GM12872 (cell line): ENCODE measurements around the gene DHX15.

ENCODE experiments used
- TF ChIP-seq, protein P1 (sequence below): IDR thresholded peaks from 3 replicates; pipeline ENCODE4 v1.5.1; 2011; ENCODE audit warnings: low read depth, mild to moderate bottlenecking, low read length, moderate library complexity; ENCODE audit not compliant: insufficient read depth

Gene DHX15

DNA sequence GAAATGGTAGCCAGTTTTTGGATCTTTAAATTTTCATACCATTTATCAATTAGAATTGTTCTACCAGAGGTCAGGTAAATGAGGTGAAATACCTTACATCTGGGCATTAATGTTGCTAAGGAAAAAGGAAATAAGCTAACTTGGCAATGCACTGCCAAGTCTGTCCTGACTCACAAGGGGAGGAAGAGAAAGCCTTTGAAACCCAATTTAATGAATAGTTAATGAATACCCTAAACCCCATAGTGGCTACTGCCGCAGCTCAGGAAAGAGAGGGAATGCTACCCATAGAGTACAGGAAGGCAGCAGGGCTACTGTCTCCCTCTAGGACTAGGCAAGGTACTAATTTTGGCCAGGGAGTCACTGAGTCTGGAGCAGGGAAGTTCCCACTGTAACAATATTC lies 16.8 kb upstream of the DHX15 start:
- TF ChIP-seq, protein P1, sequence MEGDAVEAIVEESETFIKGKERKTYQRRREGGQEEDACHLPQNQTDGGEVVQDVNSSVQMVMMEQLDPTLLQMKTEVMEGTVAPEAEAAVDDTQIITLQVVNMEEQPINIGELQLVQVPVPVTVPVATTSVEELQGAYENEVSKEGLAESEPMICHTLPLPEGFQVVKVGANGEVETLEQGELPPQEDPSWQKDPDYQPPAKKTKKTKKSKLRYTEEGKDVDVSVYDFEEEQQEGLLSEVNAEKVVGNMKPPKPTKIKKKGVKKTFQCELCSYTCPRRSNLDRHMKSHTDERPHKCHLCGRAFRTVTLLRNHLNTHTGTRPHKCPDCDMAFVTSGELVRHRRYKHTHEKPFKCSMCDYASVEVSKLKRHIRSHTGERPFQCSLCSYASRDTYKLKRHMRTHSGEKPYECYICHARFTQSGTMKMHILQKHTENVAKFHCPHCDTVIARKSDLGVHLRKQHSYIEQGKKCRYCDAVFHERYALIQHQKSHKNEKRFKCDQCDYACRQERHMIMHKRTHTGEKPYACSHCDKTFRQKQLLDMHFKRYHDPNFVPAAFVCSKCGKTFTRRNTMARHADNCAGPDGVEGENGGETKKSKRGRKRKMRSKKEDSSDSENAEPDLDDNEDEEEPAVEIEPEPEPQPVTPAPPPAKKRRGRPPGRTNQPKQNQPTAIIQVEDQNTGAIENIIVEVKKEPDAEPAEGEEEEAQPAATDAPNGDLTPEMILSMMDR, result no peak

DNA sequence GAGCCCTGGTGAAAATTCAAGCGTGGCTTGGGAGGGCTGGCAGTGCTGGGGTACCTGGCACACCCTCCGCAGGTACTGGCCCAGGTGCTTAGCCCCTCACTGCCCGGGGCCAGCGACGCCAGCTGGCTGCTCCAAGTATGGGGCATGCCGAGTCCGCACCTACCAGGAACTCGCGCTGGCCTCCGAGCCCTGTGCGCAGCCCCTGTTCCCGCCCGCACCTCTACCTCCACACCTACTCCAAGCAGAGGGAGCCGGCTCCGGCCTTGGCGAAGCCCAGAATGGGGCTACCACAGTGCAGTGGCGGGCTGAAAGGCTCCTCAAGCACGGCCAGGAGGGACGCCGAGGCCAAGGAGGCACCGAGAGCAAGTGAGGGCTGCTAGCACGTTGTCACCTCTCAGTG lies 14.9 kb upstream of the DHX15 start:
- TF ChIP-seq, protein P1, result no peak

DNA sequence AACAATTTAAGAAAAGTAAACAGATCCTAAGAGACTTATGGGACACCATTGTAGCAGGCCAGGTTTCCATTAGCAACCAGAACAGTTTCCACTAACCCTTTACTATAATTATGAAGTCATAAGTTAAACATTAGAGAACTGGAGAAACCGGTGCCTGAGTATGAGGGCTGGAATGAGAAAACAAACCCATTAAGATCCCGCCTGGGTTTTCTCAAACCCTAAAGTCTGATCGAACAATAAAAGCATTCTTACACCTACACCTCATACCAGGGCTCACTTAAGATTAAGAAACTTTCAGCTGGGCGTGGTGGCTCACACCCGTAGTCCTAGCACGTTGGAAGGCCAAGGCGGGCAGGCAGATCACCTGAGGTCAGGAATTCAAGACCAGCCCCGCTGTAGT lies 13.7 kb upstream of the DHX15 start:
- TF ChIP-seq, protein P1, result no peak

DNA sequence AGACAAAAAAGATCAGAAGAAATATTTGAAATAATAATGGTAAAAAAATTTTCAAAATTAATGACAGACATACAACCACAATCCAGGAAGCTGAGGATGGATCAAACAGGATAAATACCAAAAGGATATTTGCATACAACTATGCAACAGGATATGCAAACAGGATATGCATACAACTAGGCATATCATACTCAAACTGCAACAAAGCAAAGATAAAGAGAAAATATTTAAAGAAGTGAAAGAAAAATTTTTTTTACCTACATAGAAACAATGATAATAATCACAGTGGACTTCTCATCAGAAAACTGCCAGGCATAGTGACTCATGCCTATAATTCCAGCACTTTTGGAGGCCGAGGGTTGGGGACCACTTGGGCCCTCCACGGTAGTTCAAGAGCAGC lies 11.3 kb upstream of the DHX15 start:
- TF ChIP-seq, protein P1, result no peak

DNA sequence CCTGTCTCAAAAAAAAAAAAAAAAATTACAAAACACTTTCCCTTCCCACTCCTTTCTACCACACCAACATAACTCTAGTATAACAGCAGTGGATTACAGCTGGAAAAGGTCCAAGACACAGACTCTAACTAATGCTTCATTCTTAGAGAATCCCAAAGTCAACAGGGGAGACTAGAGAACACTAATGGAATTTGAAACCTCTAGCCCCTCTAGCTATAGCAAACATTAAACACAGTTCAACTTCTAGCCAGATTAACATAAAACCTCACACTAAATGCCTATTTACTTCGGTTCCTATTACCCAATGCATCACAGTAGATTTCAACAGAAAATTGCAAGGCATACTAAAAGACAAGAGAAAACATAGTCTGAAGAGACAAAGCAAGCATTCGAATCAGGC lies 10.5 kb upstream of the DHX15 start:
- TF ChIP-seq, protein P1, result no peak

DNA sequence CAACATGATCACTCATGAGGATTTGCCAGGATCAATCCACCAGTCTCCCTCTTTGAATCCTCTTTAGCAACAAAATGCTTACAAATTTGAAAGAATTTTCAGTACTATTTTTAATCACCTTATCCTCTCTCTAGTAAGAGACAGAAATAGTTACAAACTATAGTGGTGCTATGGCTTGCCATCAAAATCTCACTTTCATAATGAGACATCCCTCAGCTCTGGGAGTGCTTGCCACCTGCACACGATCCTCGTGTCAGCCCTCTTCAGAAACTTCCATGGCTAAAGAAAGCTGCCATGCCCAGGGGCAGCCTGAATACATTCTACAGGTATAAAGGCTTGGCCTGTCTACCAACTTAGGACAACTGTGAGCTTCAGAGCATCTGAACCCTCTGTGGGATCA lies 5.1 kb upstream of the DHX15 start:
- TF ChIP-seq, protein P1, result no peak

DNA sequence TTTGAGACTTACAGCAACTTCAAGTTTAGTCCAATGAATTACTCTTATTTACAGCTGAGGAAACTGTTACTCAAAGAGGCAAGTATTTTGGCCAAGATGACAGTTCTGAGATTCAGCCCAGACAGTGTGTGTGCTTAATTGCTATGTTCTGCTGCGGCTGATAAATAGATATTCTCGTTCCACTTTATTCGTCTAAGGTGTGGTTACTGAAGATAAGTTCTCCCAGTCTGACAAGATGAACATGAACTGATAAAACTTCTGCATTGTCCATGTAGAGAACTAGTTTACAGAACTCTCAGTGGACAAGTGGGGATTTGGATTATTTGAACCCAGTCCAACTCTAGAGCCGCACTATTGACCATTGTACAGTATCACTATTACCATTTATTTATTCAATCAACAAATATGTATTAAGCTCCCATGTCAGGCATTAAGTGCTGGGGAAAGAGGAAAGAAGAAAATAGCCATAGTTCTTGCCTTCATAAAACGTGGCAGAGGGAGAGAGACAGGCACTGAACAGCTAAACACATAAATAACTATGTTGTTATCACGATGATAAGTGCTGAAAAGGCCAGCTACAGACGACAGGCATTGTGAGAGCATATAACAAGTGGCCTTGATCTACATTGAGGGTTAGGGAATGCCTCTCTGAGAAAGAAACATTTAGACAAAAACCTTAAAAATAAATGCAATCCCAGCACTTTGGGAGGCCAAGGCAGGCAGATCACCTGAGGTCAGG lies 4.0 kb upstream of the DHX15 start:
- TF ChIP-seq, protein P1, result no peak
